Spleen (tissue), 11 donors: ENCODE measurements around the gene FCRL6. TPM values are rescaled to one million over a fixed set of nuclear protein-coding genes. Genes with fewer than 3 reads are reported as not detected.

Experiments used
- DNase-seq: peaks from one replicate; pipeline ENCODE4 v3.0.0-alpha.2; 2020
- H3K27ac ChIP-seq, 8 donors: fragments of 200-600 bp; sonication (generic) in 7 of 8; 1 replicate in 4 of 8; 2 replicates in 4 of 8; pipeline versions ENCODE4 v1.5.0 to v1.8.0; 2016 to 2021; ENCODE audit warnings: inconsistent platforms in 4 of 8, mild to moderate bottlenecking in 4 of 8, moderate library complexity in 1 of 8
- H3K27me3 ChIP-seq, 7 donors: fragments of 200-600 bp; sonication (generic) in 6 of 7; replicated peaks in 1 of 7; 1 replicate in 4 of 7; 2 replicates in 3 of 7; pipeline versions ENCODE4 v1.5.0 to v1.8.0; 2016 to 2021; ENCODE audit warnings: inconsistent platforms in 3 of 7, mild to moderate bottlenecking in 1 of 7
- H3K36me3 ChIP-seq, 6 donors: fragments of 200-600 bp; sonication (generic) in 5 of 6; 1 replicate in 4 of 6; 2 replicates in 2 of 6; pipeline versions ENCODE4 v1.5.0 to v1.8.0; 2016 to 2021; ENCODE audit warnings: inconsistent platforms in 2 of 6
- H3K4me1 ChIP-seq, 6 donors: fragments of 200-600 bp; sonication (generic) in 5 of 6; 1 replicate in 3 of 6; 2 replicates in 3 of 6; pipeline versions ENCODE4 v1.5.0 to v1.8.0; 2016 to 2021; ENCODE audit warnings: inconsistent platforms in 3 of 6
- H3K4me3 ChIP-seq, 8 donors: fragments of 200-600 bp; sonication (generic) in 7 of 8; 1 replicate in 4 of 8; 2 replicates in 4 of 8; pipeline versions ENCODE4 v1.5.0 to v1.8.0; 2016 to 2021; ENCODE audit warnings: inconsistent platforms in 4 of 8, mild to moderate bottlenecking in 4 of 8, moderate library complexity in 2 of 8
- H3K9me3 ChIP-seq, 8 donors: fragments of 200-600 bp; sonication (generic) in 7 of 8; 1 replicate in 4 of 8; 2 replicates in 4 of 8; pipeline versions ENCODE4 v1.5.0 to v1.8.0; 2016 to 2021; ENCODE audit warnings: inconsistent platforms in 4 of 8
- POLR2A ChIP-seq, 3 donors: fragments of 450-650 bp; IDR thresholded peaks; one replicate each; pipeline ENCODE4 v1.5.1; 2017; ENCODE audit warnings: antibody characterized with exemption in 3 of 3, mild to moderate bottlenecking in 1 of 3
- POLR2AphosphoS5 ChIP-seq, 3 donors: sonication (generic); formaldehyde crosslinking; IDR thresholded peaks; one replicate each; pipeline ENCODE4 v1.5.1; 2017; ENCODE audit warnings: antibody characterized with exemption in 3 of 3
- WGBS, 5 donors: extraction: QIAGEN DNeasy Blood & Tissue Kit in 3 of 5; methylation state at CpG; one replicate each; pipeline versions ENCODE4 v1.1.5 to v1.1.7; 2013 to 2018; 5-methylcytosine and 5-hydroxymethylcytosine counted together
- intact Hi-C: fragments of 100-400 bp; cut with DNase I; formaldehyde crosslinking; loops from one replicate; pipeline ENCODE4 v1.15.0; 2023; ENCODE audit warnings: low total_unique reads
- polyA plus RNA-seq, 3 donors: library from polyadenylated mRNA; stranded (reverse); fragments of 200-250 nt; gene quantifications; one replicate each; pipeline ENCODE4 v1.2.1, GENCODE V29; 2013
- total RNA-seq, 7 donors: library from RNA; depleted of rRNA in 3 of 7; stranded (reverse); fragments of >200 nt in 3 of 7; fragmentation: NEBNext Ultra II Directional in 4 of 7; extraction: Animal tissue kit (Norgen Biotek cat#: 25700) in 4 of 7; gene quantifications; one replicate each; pipeline versions ENCODE4 v1.1.0 to v1.2.1, GENCODE V29; 2016 to 2021
- TF ChIP-seq, protein P1 (sequence below), 11 experiments: fragments of 200-600 bp in 7 of 11; fragments of 450-650 bp in 4 of 11; sonication (generic) in 4 of 11; IDR thresholded peaks in 8 of 11; conservative IDR thresholded peaks in 3 of 11; 1 replicate in 7 of 11; 2 replicates in 4 of 11; pipeline versions ENCODE4 v1.4.0 to v1.8.0; 2016 to 2021; ENCODE audit warnings: antibody characterized with exemption in 11 of 11, inconsistent platforms in 4 of 11, mild to moderate bottlenecking in 1 of 11
- donor health status: healthy with polysubstance abuse.
- donor health status: DM: no; HTN: no; CAD: no; lungs with moderate emphysema.
- donor health status: DM: no; HTN: no; CAD: no.
- donor health status: Bipolar disorder and iron deficiency.
- donor health status: healthy.
- donor health status: DM: no; HTN: no; CAD: no.
- donor health status: DM: yes; HTN: yes; CAD: no.

Gene FCRL6
- total and polyA plus RNA-seq, 10 donors: 0.52 to 24.4 (median 13.3) TPM

GRCh38 chr1:159855709-159856108 is 53.5 kb downstream of the FCRL6 start:
- Histone ChIP-seq H3K27me3 (peaks cover 0 to 19% (median 0%) of the 10 kb centered on the region in 7 donors), H3K36me3 (no peaks in the 10 kb centered on the region), H3K27ac (peak overlapping the region in 3 of 8 donors; percentile 93 to 96 (median 94)), H3K4me3 (peak overlapping the region in 1 of 8 donors; percentile 88), H3K4me1 (peaks cover 6 to 41% (median 28%) of the 10 kb centered on the region in 6 donors), H3K9me3 (no peaks in the 10 kb centered on the region)
- intact Hi-C loops: no loop called here
- TF ChIP-seq POLR2A (IDR thresholded peaks at IDR 0.05): no peak
- TF ChIP-seq, protein P1, sequence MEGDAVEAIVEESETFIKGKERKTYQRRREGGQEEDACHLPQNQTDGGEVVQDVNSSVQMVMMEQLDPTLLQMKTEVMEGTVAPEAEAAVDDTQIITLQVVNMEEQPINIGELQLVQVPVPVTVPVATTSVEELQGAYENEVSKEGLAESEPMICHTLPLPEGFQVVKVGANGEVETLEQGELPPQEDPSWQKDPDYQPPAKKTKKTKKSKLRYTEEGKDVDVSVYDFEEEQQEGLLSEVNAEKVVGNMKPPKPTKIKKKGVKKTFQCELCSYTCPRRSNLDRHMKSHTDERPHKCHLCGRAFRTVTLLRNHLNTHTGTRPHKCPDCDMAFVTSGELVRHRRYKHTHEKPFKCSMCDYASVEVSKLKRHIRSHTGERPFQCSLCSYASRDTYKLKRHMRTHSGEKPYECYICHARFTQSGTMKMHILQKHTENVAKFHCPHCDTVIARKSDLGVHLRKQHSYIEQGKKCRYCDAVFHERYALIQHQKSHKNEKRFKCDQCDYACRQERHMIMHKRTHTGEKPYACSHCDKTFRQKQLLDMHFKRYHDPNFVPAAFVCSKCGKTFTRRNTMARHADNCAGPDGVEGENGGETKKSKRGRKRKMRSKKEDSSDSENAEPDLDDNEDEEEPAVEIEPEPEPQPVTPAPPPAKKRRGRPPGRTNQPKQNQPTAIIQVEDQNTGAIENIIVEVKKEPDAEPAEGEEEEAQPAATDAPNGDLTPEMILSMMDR (IDR thresholded peaks at IDR 0.05 in 8 of 11, conservative IDR thresholded peaks at IDR 0.05 in 3 of 11): no peak
- DNase-seq: no peak
- 91 to 95% (median 92%) methylated on average over 26 to 34 of the region's 34 CpGs for WGBS, 5 donors

GRCh38 chr1:159856576-159856975 is 54.4 kb downstream of the FCRL6 start:
- Histone ChIP-seq H3K4me3 (no peak overlapping the region), H3K4me1 (peaks cover 6 to 38% (median 26%) of the 10 kb centered on the region in 6 donors), H3K36me3 (peaks cover 0 to 4% (median 0%) of the 10 kb centered on the region in 6 donors), H3K27me3 (peaks cover 0 to 19% (median 0%) of the 10 kb centered on the region in 7 donors), H3K9me3 (no peaks in the 10 kb centered on the region), H3K27ac (no peak overlapping the region)
- WGBS, 5 donors: 94 to 100% (median 95%) methylated on average over 1 of the region's 1 CpG
- no peak for DNase-seq
- intact Hi-C loops: no loop called here
- TF ChIP-seq, protein P1 (IDR thresholded peaks at IDR 0.05 in 8 of 11, conservative IDR thresholded peaks at IDR 0.05 in 3 of 11): no peak
- TF ChIP-seq POLR2A (IDR thresholded peaks at IDR 0.05) (no peak), POLR2AphosphoS5 (IDR thresholded peaks at IDR 0.05) (no peak)

GRCh38 chr1:159857889-159858288 is 55.7 kb downstream of the FCRL6 start:
- peaks cover 0 to 19% (median 0%) of the 10 kb centered on the region in 7 donors for H3K27me3 ChIP-seq

GRCh38 chr1:159859767-159860322 is 57.7 kb downstream of the FCRL6 start:
- H3K9me3 ChIP-seq: no peaks in the 10 kb centered on the region
- no peak for TF ChIP-seq POLR2A (IDR thresholded peaks at IDR 0.05)
- TF ChIP-seq, protein P1 (IDR thresholded peaks at IDR 0.05 in 8 of 11, conservative IDR thresholded peaks at IDR 0.05 in 3 of 11): no peak
- no peak for TF ChIP-seq POLR2AphosphoS5 (IDR thresholded peaks at IDR 0.05)
- H3K36me3 ChIP-seq: peaks cover 0 to 4% (median 0%) of the 10 kb centered on the region in 6 donors
- 84 to 91% (median 87%) methylated on average over 7 of the region's 7 CpGs for WGBS, 5 donors
- no peak overlapping the region for H3K4me3 ChIP-seq
- no peak for DNase-seq
- peaks cover 0 to 11% (median 0%) of the 10 kb centered on the region in 7 donors for H3K27me3 ChIP-seq
- peaks cover 0 to 12% (median 7%) of the 10 kb centered on the region in 6 donors for H3K4me1 ChIP-seq
- intact Hi-C loops: no loop called here
- no peak overlapping the region for H3K27ac ChIP-seq

More at GRCh38 chr1:159857889-159858288, 55.7 kb downstream of the FCRL6 start:
- Histone ChIP-seq H3K36me3 (peaks cover 0 to 4% (median 0%) of the 10 kb centered on the region in 6 donors), H3K9me3 (no peaks in the 10 kb centered on the region), H3K27ac (no peak overlapping the region), H3K4me1 (peaks cover 6 to 32% (median 25%) of the 10 kb centered on the region in 6 donors), H3K4me3 (no peak overlapping the region)
- intact Hi-C loops: no loop called here
- WGBS, 5 donors: 88 to 97% (median 90%) methylated on average over 4 to 6 of the region's 6 CpGs
- no peak for DNase-seq
- TF ChIP-seq POLR2AphosphoS5 (IDR thresholded peaks at IDR 0.05) (no peak), POLR2A (IDR thresholded peaks at IDR 0.05) (no peak)
- TF ChIP-seq, protein P1 (IDR thresholded peaks at IDR 0.05 in 8 of 11, conservative IDR thresholded peaks at IDR 0.05 in 3 of 11): no peak
